Activated CD8-positive, alpha-beta memory T cell treated with anti-CD3 and anti-CD28 coated beads for 24 hours (primary cell): ENCODE measurements around the gene FRMPD1.
"Not testable (repeated sequence)": the region's sequence is repeated elsewhere in the genome, so short reads cannot be mapped to it uniquely, and the experiment has no call there.

Experiments
- DNase-seq: peaks from one replicate; pipeline ENCODE4 v3.0.0-alpha.2; 2020

Gene FRMPD1

GRCh38 chr9:37650873-37651768, at the start of gene FRMPD1:
Gene FRMPD1 (plus strand): TSS chr9:37650954. CDS start chr9:37692642, 41,688 bp downstream.
- peak; percentile 80 for DNase-seq

- not testable (repeated sequence) for DNase-seq
Measured at GRCh38 chr9:37602061-37602460, 48.7 kb upstream of the FRMPD1 start.

GRCh38 chr9:37602817-37603216, 47.9 kb upstream of the FRMPD1 start:
- no peak for DNase-seq

- DNase-seq: no peak
Measured at GRCh38 chr9:37604296-37604695, 46.5 kb upstream of the FRMPD1 start.

GRCh38 chr9:37608250-37608649, 42.5 kb upstream of the FRMPD1 start:
- no peak for DNase-seq

GRCh38 chr9:37609735-37610397, 40.9 kb upstream of the FRMPD1 start:
- DNase-seq: no peak

GRCh38 chr9:37611014-37611413, 39.7 kb upstream of the FRMPD1 start:
- no peak for DNase-seq

- no peak for DNase-seq
Measured at GRCh38 chr9:37611961-37612360, 38.8 kb upstream of the FRMPD1 start.

- no peak for DNase-seq
Measured at GRCh38 chr9:37617161-37617560, 33.6 kb upstream of the FRMPD1 start.

GRCh38 chr9:37617832-37618231, 32.9 kb upstream of the FRMPD1 start:
- DNase-seq: no peak

GRCh38 chr9:37618817-37619216, 31.9 kb upstream of the FRMPD1 start:
- no peak for DNase-seq

GRCh38 chr9:37619806-37620205, 30.9 kb upstream of the FRMPD1 start:
- no peak for DNase-seq

GRCh38 chr9:37620396-37620795, 30.4 kb upstream of the FRMPD1 start:
- no peak for DNase-seq

- no peak for DNase-seq
Measured at GRCh38 chr9:37621273-37622121, 29.3 kb upstream of the FRMPD1 start.

- DNase-seq: no peak
Measured at GRCh38 chr9:37622462-37622861, 28.3 kb upstream of the FRMPD1 start.

- no peak for DNase-seq
Measured at GRCh38 chr9:37623267-37623666, 27.5 kb upstream of the FRMPD1 start.

GRCh38 chr9:37624073-37624472, 26.7 kb upstream of the FRMPD1 start:
- no peak for DNase-seq

GRCh38 chr9:37625036-37625757, 25.6 kb upstream of the FRMPD1 start:
- no peak for DNase-seq

- DNase-seq: no peak
Measured at GRCh38 chr9:37625758-37626147, 25.0 kb upstream of the FRMPD1 start.

- DNase-seq: no peak
Measured at GRCh38 chr9:37626708-37627292, 24.0 kb upstream of the FRMPD1 start.

GRCh38 chr9:37632479-37632878, 18.3 kb upstream of the FRMPD1 start:
- no peak for DNase-seq

GRCh38 chr9:37635808-37636207, 14.9 kb upstream of the FRMPD1 start:
- DNase-seq: no peak
